Lower leg skin (tissue), 4 donors: ENCODE measurements around the gene YES1. TPM values are rescaled to one million over a fixed set of nuclear protein-coding genes. Genes with fewer than 3 reads are reported as not detected.

Experiments used
- DNase-seq, 2 donors: peaks; one replicate each; pipeline ENCODE4 v3.0.0-alpha.2; 2019; ENCODE audit warnings: low spot score in 2 of 2
- H3K4me3 ChIP-seq: fragments of 200-600 bp; sonication (generic); 2 replicates; pipeline ENCODE4 v1.5.1; 2017; ENCODE audit warnings: mild to moderate bottlenecking, low read depth; ENCODE audit not compliant: poor library complexity, severe bottlenecking
- POLR2A ChIP-seq, 2 donors: fragments of 450-650 bp; IDR thresholded peaks; one replicate each; pipeline ENCODE4 v1.6.1; 2016 to 2017; ENCODE audit warnings: antibody characterized with exemption in 2 of 2, mild to moderate bottlenecking in 1 of 2, moderate library complexity in 1 of 2
- WGBS, 2 donors: methylation state at CpG; one replicate each; pipeline ENCODE4 v1.1.5; 2018; 5-methylcytosine and 5-hydroxymethylcytosine counted together
- intact Hi-C: fragments of 100-400 bp; cut with DNase I; formaldehyde crosslinking; loops from one replicate; pipeline ENCODE4 v1.15.0; 2023; ENCODE audit warnings: low total_unique reads
- total RNA-seq, 4 donors: library from RNA; depleted of rRNA; stranded (reverse); fragments of >200 nt; gene quantifications; one replicate each; pipeline ENCODE4 v1.1.0, GENCODE V29; 2016
- TF ChIP-seq, protein P1 (sequence below), 3 donors: fragments of 450-650 bp; IDR thresholded peaks; one replicate each; pipeline ENCODE4 v1.5.1; 2016; ENCODE audit warnings: antibody characterized with exemption in 3 of 3, mild to moderate bottlenecking in 3 of 3, moderate library complexity in 2 of 3

Gene YES1
- 100 to 1,000 TPM in 1 of 4 donors, 10 to 100 TPM in 3; 62.3 to 133 (median 90.0) TPM for total RNA-seq

DNA sequence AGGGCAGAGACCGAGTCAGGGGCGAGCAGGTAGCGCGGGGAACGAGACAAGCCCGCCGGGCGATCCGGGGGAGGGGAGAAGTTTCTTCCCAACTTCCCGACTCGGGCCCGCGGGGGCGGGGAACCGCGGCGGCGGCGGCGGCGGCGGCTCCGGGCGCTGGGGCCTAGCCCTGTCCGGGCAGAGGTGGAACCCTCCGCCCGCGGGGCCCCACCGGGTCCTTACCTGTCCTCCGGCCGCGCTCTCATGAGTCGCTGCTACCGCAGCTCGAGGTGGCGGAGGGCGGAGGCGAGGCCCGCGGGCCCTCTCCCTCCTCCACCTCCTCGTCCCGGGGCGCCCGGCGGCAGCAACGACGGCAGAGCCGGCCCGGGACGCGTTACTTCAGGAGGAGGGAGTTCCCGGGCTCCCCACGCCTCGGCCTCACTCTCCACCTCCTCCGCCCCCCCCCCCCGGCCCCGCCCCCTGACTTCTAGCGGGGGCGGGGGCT lies at the start of gene YES1:
YES1 (minus strand) TSS at position 351 of the 484 bp plus-strand sequence. CDS start 55,415 bp downstream, outside the sequence.
- 0 to 1% methylated on average over 24 to 26 of the region's 59 CpGs for WGBS, 2 donors
- DNase-seq: peak; percentile 56 to 90
- peak within 1 kb of the TSS; percentile 74 for H3K4me3 ChIP-seq
- intact Hi-C loops: no loop called here
- TF ChIP-seq, protein P1, sequence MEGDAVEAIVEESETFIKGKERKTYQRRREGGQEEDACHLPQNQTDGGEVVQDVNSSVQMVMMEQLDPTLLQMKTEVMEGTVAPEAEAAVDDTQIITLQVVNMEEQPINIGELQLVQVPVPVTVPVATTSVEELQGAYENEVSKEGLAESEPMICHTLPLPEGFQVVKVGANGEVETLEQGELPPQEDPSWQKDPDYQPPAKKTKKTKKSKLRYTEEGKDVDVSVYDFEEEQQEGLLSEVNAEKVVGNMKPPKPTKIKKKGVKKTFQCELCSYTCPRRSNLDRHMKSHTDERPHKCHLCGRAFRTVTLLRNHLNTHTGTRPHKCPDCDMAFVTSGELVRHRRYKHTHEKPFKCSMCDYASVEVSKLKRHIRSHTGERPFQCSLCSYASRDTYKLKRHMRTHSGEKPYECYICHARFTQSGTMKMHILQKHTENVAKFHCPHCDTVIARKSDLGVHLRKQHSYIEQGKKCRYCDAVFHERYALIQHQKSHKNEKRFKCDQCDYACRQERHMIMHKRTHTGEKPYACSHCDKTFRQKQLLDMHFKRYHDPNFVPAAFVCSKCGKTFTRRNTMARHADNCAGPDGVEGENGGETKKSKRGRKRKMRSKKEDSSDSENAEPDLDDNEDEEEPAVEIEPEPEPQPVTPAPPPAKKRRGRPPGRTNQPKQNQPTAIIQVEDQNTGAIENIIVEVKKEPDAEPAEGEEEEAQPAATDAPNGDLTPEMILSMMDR (IDR thresholded peaks at IDR 0.05): no peak
- no peak for TF ChIP-seq POLR2A (IDR thresholded peaks at IDR 0.05)

DNA sequence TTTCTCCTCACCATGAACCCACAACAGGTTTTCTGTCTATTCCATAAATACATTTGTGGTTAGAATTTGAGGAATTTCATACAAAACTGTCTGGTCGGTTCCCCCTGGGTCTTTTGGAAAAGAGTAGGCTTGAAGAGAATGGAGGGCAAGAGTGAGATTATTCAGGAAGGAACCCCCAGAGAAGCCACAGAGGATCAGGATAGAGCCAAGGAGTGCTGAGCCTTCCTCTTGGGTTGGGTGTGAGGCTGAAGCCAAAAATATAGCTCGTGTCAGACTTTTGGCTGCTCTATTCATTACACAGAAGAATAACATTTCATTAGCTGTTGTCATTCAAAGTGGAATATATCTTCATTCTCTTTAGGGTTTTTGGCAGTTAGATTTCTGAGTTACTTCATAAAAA lies 45.9 kb upstream of the YES1 start:
- TF ChIP-seq POLR2A (IDR thresholded peaks at IDR 0.05): no peak
- TF ChIP-seq, protein P1 (IDR thresholded peaks at IDR 0.05): no peak
- no peak for DNase-seq
- 29 to 33% methylated on average over 2 of the region's 2 CpGs for WGBS, 2 donors
- no peak overlapping the region for H3K4me3 ChIP-seq
- intact Hi-C loops: no loop called here

DNA sequence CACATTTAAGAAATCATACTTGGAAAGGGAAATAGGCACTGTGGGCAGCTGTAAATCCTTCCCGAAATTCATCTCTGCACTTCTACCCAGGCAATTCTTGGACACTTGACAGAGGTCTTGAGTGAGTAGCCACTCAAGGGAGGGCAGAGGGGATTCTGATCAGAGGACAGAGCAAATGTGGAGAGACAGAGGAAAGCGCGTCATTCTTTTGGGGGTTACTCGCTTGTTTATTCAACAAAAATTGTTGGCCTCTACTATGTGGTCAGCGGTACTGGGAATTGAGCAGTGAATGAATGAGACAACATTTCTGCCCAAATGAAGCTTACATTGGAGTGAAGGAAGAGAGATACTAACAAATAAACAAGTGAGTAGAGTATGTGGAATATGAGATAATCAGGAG lies 41.4 kb upstream of the YES1 start:
- TF ChIP-seq, protein P1 (IDR thresholded peaks at IDR 0.05): no peak
- TF ChIP-seq POLR2A (IDR thresholded peaks at IDR 0.05): no peak
- no peak overlapping the region for H3K4me3 ChIP-seq
- no peak for DNase-seq
- 93 to 95% methylated on average over 5 of the region's 5 CpGs for WGBS, 2 donors
- intact Hi-C loops: no loop called here

DNA sequence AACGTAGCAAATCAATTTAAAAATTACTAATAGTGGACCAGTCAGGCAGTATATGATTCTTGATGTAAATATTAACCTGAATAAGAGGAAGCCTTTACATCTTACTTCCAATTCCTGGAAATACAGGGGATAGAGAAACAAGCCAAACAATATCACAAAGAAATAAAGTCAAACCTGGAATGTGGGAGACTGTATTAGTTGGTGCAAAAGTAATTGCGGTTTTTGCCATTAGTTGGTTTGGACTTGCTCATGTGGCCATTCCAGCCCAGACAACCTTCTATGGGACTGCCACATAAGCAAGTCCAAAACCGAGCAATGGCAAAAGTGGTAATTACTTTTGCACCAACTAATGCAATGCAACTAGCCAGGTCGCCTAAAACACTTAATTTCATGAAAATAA lies 38.9 kb upstream of the YES1 start:
- intact Hi-C loops: no loop called here
- no peak for TF ChIP-seq POLR2A (IDR thresholded peaks at IDR 0.05)
- TF ChIP-seq, protein P1 (IDR thresholded peaks at IDR 0.05): no peak
- no peak overlapping the region for H3K4me3 ChIP-seq
- DNase-seq: no peak
- WGBS, 2 donors: 81 to 91% methylated on average over 4 of the region's 4 CpGs

DNA sequence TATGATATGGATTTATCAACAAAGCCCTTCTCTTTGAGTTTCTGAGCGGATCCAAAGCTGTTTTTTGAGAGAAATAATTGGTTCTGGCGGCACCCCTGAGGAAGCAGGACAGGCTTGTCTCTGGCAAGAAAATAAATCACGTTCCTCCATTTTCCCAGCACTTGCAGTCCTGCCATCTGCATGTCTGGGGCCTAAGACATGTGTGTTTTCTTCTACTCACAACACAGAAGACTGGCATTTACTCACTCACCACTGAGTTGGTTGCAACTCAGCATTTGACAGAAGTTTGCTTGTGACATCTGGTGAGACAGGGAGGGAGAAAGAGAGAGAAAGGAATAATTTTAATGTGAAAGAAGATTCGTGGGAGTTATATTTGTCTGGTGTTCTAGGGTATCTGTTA lies 37.0 kb upstream of the YES1 start:
- DNase-seq: no peak
- H3K4me3 ChIP-seq: no peak overlapping the region
- 72 to 79% methylated on average over 4 of the region's 4 CpGs for WGBS, 2 donors
- TF ChIP-seq, protein P1 (IDR thresholded peaks at IDR 0.05): no peak
- no peak for TF ChIP-seq POLR2A (IDR thresholded peaks at IDR 0.05)
- intact Hi-C loops: no loop called here
